RWPE1 (cell line): ENCODE measurements around the gene TCAIM.

Source experiments
- CTCF ChIA-PET: fragments of 350-600 bp; sonication (Branson Sonifier 250); formaldehyde crosslinking; extraction: SDS; loops from one replicate; lab custom pipeline; 2021; lab: Yijun Ruan, JAX
- POLR2A ChIA-PET: fragments of 400-600 bp; formaldehyde crosslinking; extraction: SDS; loops from one replicate; lab custom pipeline; 2020; ENCODE audit warnings: antibody characterized with exemption; ENCODE audit not compliant: low non-redundant PET; lab: Yijun Ruan, JAX
- DNase-seq: peaks from one replicate; pipeline ENCODE4 v3.0.0; 2012; ENCODE audit warnings: low spot score
- H3K27ac ChIP-seq: fragments of 450-650 bp; 2 replicates; pipeline ENCODE4 v1.5.1; 2017
- TF ChIP-seq, protein P1 (sequence below): fragments of 450-650 bp; conservative IDR thresholded peaks from 2 replicates; pipeline ENCODE4 v1.5.1; 2017; ENCODE audit warnings: low read depth, mild to moderate bottlenecking

Gene TCAIM, protein sequence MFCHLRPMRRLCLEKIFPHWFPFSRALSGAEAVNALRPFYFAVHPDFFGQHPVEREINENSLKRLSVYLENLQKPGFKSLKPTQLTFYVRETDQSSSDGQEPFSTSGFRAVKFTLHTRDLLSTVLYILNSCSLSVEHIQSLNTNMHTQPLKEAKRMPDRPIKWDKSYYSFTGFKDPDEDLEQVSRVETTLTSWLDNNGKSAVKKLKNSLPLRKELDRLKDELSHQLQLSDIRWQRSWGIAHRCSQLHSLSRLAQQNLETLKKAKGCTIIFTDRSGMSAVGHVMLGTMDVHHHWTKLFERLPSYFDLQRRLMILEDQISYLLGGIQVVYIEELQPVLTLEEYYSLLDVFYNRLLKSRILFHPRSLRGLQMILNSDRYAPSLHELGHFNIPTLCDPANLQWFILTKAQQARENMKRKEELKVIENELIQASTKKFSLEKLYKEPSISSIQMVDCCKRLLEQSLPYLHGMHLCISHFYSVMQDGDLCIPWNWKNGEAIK

DNA sequence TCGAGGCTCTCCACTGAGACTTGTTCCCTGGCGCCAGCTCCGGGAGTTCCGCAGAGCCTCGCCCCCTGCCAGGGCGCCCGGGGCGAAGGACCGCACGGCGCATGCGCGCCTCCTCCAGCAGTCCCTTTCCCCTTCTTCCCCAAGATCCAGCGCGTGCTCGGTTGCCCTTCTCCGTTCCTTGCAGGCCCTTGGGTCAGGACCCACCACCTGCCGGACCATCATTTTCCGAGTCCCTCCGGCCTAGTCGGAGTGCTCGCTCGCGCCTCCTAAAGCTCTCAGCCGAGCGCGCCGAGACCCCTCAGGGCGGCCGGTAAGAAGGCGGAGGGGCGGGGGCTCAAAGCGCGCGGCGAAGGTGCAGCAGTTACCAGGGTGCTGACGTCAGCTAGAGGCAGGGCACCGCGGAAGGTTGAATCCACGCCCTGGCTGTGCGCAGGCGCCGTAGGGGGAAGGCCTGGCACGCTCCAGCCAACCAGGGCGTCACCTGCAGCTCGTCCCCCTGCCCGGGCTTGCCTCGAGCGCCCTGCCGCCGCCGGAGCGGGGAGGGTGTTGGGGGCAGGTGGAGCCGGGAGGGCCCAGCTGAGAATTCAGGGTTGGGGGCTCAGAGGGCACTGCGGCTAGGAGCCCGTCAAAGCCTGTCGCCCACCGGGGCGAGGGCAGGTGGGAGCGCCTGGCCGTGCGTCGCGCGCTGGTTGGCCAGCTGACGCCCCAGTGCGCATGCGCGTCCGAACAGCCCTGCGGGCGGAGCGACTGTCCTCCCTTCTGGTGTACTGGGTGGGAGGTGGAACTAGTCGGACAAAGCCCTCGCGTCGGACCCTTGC lies at the start of gene TCAIM:
Gene TCAIM (plus strand): TSS at position 757 of the 818 bp plus-strand sequence. CDS start 16,017 bp downstream, outside the sequence.
- TF ChIP-seq, protein P1, sequence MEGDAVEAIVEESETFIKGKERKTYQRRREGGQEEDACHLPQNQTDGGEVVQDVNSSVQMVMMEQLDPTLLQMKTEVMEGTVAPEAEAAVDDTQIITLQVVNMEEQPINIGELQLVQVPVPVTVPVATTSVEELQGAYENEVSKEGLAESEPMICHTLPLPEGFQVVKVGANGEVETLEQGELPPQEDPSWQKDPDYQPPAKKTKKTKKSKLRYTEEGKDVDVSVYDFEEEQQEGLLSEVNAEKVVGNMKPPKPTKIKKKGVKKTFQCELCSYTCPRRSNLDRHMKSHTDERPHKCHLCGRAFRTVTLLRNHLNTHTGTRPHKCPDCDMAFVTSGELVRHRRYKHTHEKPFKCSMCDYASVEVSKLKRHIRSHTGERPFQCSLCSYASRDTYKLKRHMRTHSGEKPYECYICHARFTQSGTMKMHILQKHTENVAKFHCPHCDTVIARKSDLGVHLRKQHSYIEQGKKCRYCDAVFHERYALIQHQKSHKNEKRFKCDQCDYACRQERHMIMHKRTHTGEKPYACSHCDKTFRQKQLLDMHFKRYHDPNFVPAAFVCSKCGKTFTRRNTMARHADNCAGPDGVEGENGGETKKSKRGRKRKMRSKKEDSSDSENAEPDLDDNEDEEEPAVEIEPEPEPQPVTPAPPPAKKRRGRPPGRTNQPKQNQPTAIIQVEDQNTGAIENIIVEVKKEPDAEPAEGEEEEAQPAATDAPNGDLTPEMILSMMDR, result no peak
- DNase-seq, result peak; percentile 98
- H3K27ac ChIP-seq, result peak within 1 kb of the TSS; percentile 91
- ChIA-PET CTCF (interaction anchor here (0.7 to 2.1 kb wide), 2 partner anchors 15 to 470 kb away, joined by 3 to 5 read pairs; no protein-coding TSS in a partner anchor), POLR2A (no interaction called here)

DNA sequence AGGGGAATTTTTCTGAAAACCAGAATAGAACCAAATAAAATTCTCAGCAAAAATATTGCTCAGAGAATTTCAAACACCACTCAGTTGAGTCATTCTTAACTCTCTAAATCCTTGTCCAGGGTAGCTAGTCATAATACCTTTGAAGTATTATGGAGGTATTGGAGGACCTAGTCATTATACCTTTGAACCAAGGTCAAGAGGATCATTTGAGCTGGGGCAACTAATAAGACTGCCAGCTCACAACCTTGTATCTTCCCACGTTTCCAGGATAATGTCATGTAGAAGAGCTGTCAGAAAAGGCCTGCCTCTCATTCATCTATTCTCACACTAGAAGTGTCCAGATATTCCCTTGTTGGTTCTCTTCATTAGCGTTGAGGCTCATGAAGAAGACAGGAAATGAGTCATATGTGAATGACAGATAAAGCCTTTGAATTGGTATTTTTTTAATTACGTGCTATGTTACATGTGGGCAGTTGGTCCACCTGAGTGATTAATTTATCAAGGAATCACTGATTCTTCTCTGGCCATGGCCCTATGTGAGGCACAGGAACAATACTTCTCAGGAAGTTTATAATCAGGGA lies 48.6 kb upstream of the TCAIM start:
- no peak for DNase-seq
- H3K27ac ChIP-seq, result no peak overlapping the region
- ChIA-PET CTCF (no interaction called here), POLR2A (no interaction called here)
- TF ChIP-seq, protein P1, result no peak

DNA sequence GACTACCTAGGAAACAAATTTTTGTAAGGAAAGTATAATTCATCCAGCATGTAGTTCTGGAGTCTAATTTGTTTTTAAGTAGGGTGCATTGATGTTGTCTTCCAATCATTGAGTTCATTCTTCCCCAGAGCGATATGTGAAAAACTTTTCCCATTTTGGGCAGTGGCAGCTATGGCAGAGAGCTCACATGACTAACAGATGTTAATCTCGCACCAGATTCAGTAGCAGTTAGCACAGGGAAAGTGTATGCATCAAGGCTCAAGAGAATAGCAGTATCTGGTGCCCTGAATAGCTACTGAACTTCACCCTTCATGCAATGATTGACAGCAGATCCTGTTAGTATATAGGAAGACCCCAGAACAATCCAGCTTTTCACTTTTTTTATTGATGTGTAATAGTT lies 46.3 kb upstream of the TCAIM start:
- CTCF ChIA-PET, result no interaction called here

DNA sequence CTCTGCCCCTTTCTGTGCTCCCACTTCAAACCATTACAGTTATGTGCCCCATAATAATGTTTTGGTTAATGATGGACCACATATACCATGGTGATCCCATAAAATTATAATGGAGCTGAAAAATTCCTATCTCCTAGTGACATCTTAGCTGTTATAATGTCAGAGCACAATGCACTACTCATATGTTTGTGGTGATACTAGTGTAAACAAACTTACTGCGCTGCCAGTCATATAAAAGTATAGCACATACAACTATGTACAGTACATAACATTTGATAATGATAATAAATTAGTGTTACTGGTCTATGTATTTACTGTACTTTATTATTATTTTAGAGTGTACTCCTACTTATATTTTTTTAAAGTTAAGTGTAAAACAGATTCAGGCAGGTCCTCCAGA lies 45.6 kb upstream of the TCAIM start:
- POLR2A ChIA-PET, result no interaction called here
- CTCF ChIA-PET, result interaction anchor here (0.7 kb wide), 1 partner anchor 54 kb away, joined by 6 read pairs; no protein-coding TSS in a partner anchor
- no peak overlapping the region for H3K27ac ChIP-seq
- no peak for DNase-seq
- TF ChIP-seq, protein P1, result no peak

More for the DNA sequence above, 46.3 kb upstream of the TCAIM start:
- POLR2A ChIA-PET, result no interaction called here
- TF ChIP-seq, protein P1, result no peak
- H3K27ac ChIP-seq, result no peak overlapping the region
- DNase-seq, result no peak

DNA sequence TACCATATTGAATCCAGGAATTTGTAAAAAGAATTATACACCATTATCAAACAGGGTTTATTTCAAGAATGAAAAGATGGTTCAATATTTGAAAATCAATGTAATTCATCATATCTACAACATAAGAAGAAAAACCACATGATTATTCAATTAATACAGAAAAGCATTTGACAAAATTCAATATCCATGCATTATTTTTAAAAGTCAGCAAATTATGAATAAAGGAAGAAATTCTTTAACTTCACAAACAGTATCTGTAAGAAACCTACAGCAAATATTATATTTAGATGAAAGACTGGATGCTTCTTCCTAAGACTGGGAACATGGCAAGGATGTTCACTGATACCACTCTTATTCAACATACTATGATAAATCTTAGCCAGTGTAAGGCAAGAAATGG lies 41.3 kb upstream of the TCAIM start:
- ChIA-PET POLR2A (no interaction called here), CTCF (no interaction called here)
- no peak overlapping the region for H3K27ac ChIP-seq
- DNase-seq, result no peak
- TF ChIP-seq, protein P1, result no peak

DNA sequence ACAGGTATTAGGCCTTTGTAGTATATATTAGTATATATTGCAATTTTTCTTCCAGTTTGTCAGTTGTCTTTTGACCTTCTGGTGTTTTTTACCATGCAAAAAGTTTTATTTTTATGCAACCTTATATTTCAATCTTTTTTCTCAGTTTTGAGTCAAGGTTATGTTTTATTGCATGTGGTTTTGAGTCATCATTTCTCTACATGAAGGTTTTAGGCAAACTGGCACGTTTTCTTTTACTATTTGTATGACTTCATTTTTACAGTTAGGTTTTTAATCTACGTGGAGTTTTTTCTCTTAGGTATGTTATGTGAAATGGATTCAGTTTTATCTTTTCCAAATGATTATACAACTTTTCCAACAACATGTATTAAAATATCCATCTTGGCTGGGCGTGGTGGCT lies 36.8 kb upstream of the TCAIM start:
- no peak for DNase-seq
- H3K27ac ChIP-seq, result no peak overlapping the region
- ChIA-PET POLR2A (no interaction called here), CTCF (no interaction called here)
- TF ChIP-seq, protein P1, result no peak
